HEK293 (cell line): ENCODE data around the gene MESD.
A peak's percentile ranks its signal among the peaks of the same experiment; 100 is the strongest.

Experiments
- CTCF ChIA-PET: fragments of 350-600 bp; formaldehyde crosslinking; extraction: SDS; loops from one replicate; lab custom pipeline; 2021; ENCODE audit warnings: antibody characterized with exemption; lab: Yijun Ruan, JAX
- POLR2A ChIA-PET: fragments of 300-600 bp; formaldehyde crosslinking; extraction: SDS; loops from one replicate; lab custom pipeline; 2020; ENCODE audit warnings: antibody characterized with exemption, inconsistent platforms; lab: Yijun Ruan, JAX
- H3K27ac ChIP-seq: fragments of 200-500 bp; sonication (Bioruptor generic); 2 replicates; pipeline ENCODE4 v1.5.1; 2014; ENCODE audit warnings: low read depth, low read length, control low read depth, inconsistent platforms; ENCODE audit errors: extremely low read depth
- H3K36me3 ChIP-seq, 2 experiments: fragments of 200-500 bp in 1 of 2; sonication (Bioruptor generic) in 1 of 2; 1 replicate in 1 of 2; 2 replicates in 1 of 2; pipeline ENCODE4 v1.5.1; 2014 to 2017; ENCODE audit warnings: inconsistent platforms in 2 of 2, low read length in 2 of 2; ENCODE audit not compliant: control insufficient read depth in 2 of 2, insufficient read depth in 1 of 2
- H3K4me1 ChIP-seq: fragments of 200-500 bp; sonication (Bioruptor generic); 2 replicates; pipeline ENCODE4 v1.5.1; 2014; ENCODE audit warnings: mild to moderate bottlenecking, low read length, inconsistent platforms; ENCODE audit not compliant: control insufficient read depth, insufficient read depth
- H3K4me3 ChIP-seq: 2 replicates; pipeline ENCODE4 v1.5.1; 2011; ENCODE audit warnings: low read depth, mild to moderate bottlenecking, control low read depth, low read length, moderate library complexity
- H3K9me3 ChIP-seq: fragments of 200-500 bp; sonication (Bioruptor generic); 2 replicates; pipeline ENCODE4 v1.5.1; 2014; ENCODE audit warnings: low read depth, low read length, inconsistent platforms; ENCODE audit not compliant: control insufficient read depth, insufficient read depth
- GLI4 ChIP-seq: fragments of 450-650 bp; formaldehyde crosslinking; IDR thresholded peaks from 2 replicates; pipeline ENCODE4 v1.5.1; 2016; ENCODE audit warnings: missing biosample characterization, missing genetic modification characterization
- HOXD13 ChIP-seq: sonication (generic); formaldehyde crosslinking; IDR thresholded peaks from 2 replicates; pipeline ENCODE4 v1.8.0; 2022; ENCODE audit warnings: missing genetic modification reagents, borderline replicate concordance
- KLF7 ChIP-seq: fragments of 450-650 bp; formaldehyde crosslinking; IDR thresholded peaks from 2 replicates; pipeline ENCODE4 v1.5.1; 2016; ENCODE audit warnings: missing biosample characterization, missing genetic modification characterization, borderline replicate concordance
- OVOL3 ChIP-seq: fragments of 450-650 bp; formaldehyde crosslinking; IDR thresholded peaks from 2 replicates; pipeline ENCODE4 v1.5.1; 2016; ENCODE audit warnings: missing biosample characterization, missing genetic modification characterization
- REPIN1 ChIP-seq: fragments of 450-650 bp; formaldehyde crosslinking; IDR thresholded peaks from 2 replicates; pipeline ENCODE4 v1.5.1; 2017; ENCODE audit warnings: missing biosample characterization, missing genetic modification characterization, low read depth
- TCF7L2 ChIP-seq: IDR thresholded peaks from 2 replicates; pipeline ENCODE4 v1.6.1; 2011; ENCODE audit warnings: low read depth, mild to moderate bottlenecking, inconsistent platforms, low read length, moderate library complexity, borderline replicate concordance
- ZBTB17 ChIP-seq: fragments of 450-650 bp; formaldehyde crosslinking; IDR thresholded peaks from 2 replicates; pipeline ENCODE4 v1.5.1; 2016; ENCODE audit warnings: missing biosample characterization, missing genetic modification characterization
- ZFHX2 ChIP-seq: fragments of 450-650 bp; formaldehyde crosslinking; conservative IDR thresholded peaks from 2 replicates; pipeline ENCODE4 v1.5.1; 2016; ENCODE audit warnings: missing biosample characterization, missing genetic modification characterization
- ZFP41 ChIP-seq: fragments of 450-650 bp; formaldehyde crosslinking; IDR thresholded peaks from 2 replicates; pipeline ENCODE4 v1.5.1; 2016; ENCODE audit warnings: missing biosample characterization, missing genetic modification characterization, borderline replicate concordance
- ZNF112 ChIP-seq: fragments of 450-650 bp; formaldehyde crosslinking; IDR thresholded peaks from 2 replicates; pipeline ENCODE4 v1.5.0; 2017; ENCODE audit warnings: missing biosample characterization, missing genetic modification characterization
- ZNF266 ChIP-seq: fragments of 450-650 bp; formaldehyde crosslinking; IDR thresholded peaks from 2 replicates; pipeline ENCODE4 v1.5.1; 2016; ENCODE audit warnings: missing biosample characterization, missing genetic modification characterization, low read depth
- ZNF292 ChIP-seq: fragments of 450-650 bp; formaldehyde crosslinking; IDR thresholded peaks from 2 replicates; pipeline ENCODE4 v1.5.1; 2016; ENCODE audit warnings: low read depth, missing biosample characterization, missing genetic modification characterization, borderline replicate concordance
- ZNF311 ChIP-seq: fragments of 450-650 bp; formaldehyde crosslinking; IDR thresholded peaks from 2 replicates; pipeline ENCODE4 v1.5.1; 2017; ENCODE audit warnings: missing biosample characterization, missing genetic modification characterization, borderline replicate concordance
- ZNF544 ChIP-seq: fragments of 450-650 bp; formaldehyde crosslinking; IDR thresholded peaks from 2 replicates; pipeline ENCODE4 v1.5.0; 2017; ENCODE audit warnings: missing biosample characterization, missing genetic modification characterization
- ZNF555 ChIP-seq: fragments of 450-650 bp; formaldehyde crosslinking; conservative IDR thresholded peaks from 2 replicates; pipeline ENCODE4 v1.5.1; 2017; ENCODE audit warnings: missing biosample characterization, mild to moderate bottlenecking, missing genetic modification characterization, inconsistent platforms
- ZNF558 ChIP-seq: fragments of 450-650 bp; formaldehyde crosslinking; IDR thresholded peaks from 2 replicates; pipeline ENCODE4 v1.5.1; 2016; ENCODE audit warnings: missing biosample characterization, missing genetic modification characterization
- ZNF830 ChIP-seq: fragments of 450-650 bp; IDR thresholded peaks from 2 replicates; pipeline ENCODE4 v1.5.0; 2018; ENCODE audit warnings: missing biosample characterization, missing genetic modification characterization, low read depth, mild to moderate bottlenecking, moderate library complexity
- ZSCAN16 ChIP-seq: fragments of 450-650 bp; formaldehyde crosslinking; IDR thresholded peaks from 2 replicates; pipeline ENCODE4 v1.5.1; 2016; ENCODE audit warnings: missing biosample characterization, missing genetic modification characterization
- ZSCAN30 ChIP-seq: fragments of 450-650 bp; IDR thresholded peaks from 2 replicates; pipeline ENCODE4 v1.5.1; 2018; ENCODE audit warnings: missing biosample characterization, mild to moderate bottlenecking, missing genetic modification characterization, moderate library complexity
- TF ChIP-seq, protein P1 (sequence below): fragments of 450-650 bp; formaldehyde crosslinking; IDR thresholded peaks from 2 replicates; pipeline ENCODE4 v1.5.1; 2017; ENCODE audit warnings: missing biosample characterization, missing genetic modification characterization
- TF ChIP-seq, protein P2 (sequence below): fragments of 450-650 bp; formaldehyde crosslinking; IDR thresholded peaks from 2 replicates; pipeline ENCODE4 v1.5.1; 2016; ENCODE audit warnings: missing biosample characterization, missing genetic modification characterization, borderline replicate concordance

The MESD gene

DNA sequence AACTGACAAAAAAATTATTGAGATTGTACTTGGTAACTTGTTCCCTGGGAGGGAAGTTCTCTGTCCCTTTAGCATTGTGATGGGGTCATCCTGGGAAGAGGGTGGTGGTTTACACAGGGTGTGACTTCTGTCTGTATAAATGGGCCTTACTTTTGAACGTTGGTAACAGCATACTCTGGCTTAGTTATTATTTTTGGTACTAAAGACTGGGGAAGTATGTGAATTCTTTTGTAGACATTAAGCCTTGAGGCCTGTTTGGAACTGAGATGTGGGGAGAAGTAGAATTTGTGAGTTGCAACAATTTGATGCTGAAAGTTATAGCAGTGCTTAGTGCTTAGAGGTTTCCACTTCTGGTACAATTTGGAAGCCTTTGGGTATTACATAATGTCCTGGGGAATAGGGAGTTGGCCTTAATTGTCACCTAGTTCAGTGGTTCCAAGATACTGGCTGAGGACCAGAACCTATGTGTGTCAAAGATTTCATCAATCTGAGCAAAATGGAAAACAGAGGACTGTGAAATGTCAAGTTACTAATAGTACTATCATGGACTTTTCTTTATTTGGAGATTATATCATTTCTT lies 27.0 kb upstream of the MESD start:
- no peaks in the 10 kb centered on the region for H3K4me1 ChIP-seq
- no peaks in the 10 kb centered on the region for H3K36me3 ChIP-seq
- ChIA-PET CTCF (interaction anchor here (0.5 to 1.7 kb wide), 4 partner anchors 10 to 384 kb away, joined by 3 to 6 read pairs (median 3); no protein-coding TSS in a partner anchor), POLR2A (no interaction called here)
- H3K27ac ChIP-seq = no peak overlapping the region
- H3K4me3 ChIP-seq = no peak overlapping the region
- no peaks in the 10 kb centered on the region; the same call in 1 of the 2 replicates for H3K9me3 ChIP-seq
- TF ChIP-seq ZNF292 (tag by site-specific recombination) = no peak
- TF ChIP-seq OVOL3 (tag by site-specific recombination) = no peak
- no peak for TF ChIP-seq ZFP41 (tag by site-specific recombination)
- no peak for TF ChIP-seq ZNF830 (tag by site-specific recombination)
- TF ChIP-seq ZNF544 = no peak
- TF ChIP-seq, protein P1, sequence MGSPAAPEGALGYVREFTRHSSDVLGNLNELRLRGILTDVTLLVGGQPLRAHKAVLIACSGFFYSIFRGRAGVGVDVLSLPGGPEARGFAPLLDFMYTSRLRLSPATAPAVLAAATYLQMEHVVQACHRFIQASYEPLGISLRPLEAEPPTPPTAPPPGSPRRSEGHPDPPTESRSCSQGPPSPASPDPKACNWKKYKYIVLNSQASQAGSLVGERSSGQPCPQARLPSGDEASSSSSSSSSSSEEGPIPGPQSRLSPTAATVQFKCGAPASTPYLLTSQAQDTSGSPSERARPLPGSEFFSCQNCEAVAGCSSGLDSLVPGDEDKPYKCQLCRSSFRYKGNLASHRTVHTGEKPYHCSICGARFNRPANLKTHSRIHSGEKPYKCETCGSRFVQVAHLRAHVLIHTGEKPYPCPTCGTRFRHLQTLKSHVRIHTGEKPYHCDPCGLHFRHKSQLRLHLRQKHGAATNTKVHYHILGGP = no peak
- TF ChIP-seq ZNF555 = no peak
- no peak for TF ChIP-seq ZBTB17
- no peak for TF ChIP-seq ZNF112 (tag by site-specific recombination)
- TF ChIP-seq, all 188 proteins: peak for 0

DNA sequence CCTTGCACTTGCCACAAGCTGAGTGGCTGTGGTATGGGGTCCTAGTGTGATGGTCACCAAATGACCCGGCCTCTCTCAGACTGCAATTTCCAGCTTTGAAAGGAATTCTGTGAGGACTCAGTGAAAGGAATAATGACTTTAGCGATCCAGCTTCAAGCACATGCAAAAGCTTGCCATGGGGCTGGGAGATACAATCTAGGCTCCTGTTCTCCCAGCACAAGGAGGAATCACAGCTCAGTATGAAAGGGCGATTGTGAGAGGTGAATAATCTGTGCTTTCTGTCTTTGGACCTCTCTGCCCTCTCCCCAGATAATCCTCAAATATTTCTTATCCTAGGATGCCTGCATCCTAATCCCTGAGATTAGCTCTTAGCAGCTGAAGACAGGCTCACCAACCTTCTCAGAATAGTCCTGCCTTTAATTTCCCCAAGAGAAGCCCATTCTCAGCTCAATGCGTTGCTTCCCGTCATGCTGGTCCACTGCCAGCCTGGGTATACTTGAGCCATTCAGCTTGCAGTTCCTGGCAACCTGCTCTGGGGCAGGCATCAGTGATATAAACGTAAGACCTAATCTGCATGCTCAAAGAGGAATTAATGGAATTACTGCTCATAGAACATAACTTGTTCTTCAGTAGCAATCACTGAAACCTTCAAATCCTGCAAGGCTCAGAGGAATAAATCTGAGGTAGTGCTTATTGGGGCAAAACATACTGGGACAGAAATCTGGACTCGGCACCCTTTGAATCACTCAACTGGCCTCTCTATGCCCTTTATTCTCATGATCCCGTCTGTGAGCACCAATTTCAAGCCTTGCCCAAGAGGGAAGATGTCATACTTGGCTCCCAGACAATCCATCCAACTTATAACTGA lies 26.2 kb upstream of the MESD start:
- H3K9me3 ChIP-seq = no peaks in the 10 kb centered on the region; the same call in 1 of the 2 replicates
- H3K27ac ChIP-seq = no peak overlapping the region
- ChIA-PET CTCF (interaction anchor here (1.7 kb wide), 1 partner anchor 251 kb away, joined by 6 read pairs; no protein-coding TSS in a partner anchor), POLR2A (no interaction called here)
- H3K4me3 ChIP-seq = no peak overlapping the region
- 0 out of 2 replicates have a peak, but pooled peaks have one; percentile 47 for TF ChIP-seq ZSCAN30
- TF ChIP-seq, protein P2, sequence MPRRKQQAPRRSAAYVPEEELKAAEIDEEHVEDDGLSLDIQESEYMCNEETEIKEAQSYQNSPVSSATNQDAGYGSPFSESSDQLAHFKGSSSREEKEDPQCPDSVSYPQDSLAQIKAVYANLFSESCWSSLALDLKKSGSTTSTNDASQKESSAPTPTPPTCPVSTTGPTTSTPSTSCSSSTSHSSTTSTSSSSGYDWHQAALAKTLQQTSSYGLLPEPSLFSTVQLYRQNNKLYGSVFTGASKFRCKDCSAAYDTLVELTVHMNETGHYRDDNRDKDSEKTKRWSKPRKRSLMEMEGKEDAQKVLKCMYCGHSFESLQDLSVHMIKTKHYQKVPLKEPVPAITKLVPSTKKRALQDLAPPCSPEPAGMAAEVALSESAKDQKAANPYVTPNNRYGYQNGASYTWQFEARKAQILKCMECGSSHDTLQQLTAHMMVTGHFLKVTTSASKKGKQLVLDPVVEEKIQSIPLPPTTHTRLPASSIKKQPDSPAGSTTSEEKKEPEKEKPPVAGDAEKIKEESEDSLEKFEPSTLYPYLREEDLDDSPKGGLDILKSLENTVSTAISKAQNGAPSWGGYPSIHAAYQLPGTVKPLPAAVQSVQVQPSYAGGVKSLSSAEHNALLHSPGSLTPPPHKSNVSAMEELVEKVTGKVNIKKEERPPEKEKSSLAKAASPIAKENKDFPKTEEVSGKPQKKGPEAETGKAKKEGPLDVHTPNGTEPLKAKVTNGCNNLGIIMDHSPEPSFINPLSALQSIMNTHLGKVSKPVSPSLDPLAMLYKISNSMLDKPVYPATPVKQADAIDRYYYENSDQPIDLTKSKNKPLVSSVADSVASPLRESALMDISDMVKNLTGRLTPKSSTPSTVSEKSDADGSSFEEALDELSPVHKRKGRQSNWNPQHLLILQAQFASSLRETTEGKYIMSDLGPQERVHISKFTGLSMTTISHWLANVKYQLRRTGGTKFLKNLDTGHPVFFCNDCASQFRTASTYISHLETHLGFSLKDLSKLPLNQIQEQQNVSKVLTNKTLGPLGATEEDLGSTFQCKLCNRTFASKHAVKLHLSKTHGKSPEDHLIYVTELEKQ (tag by site-specific recombination) = no peak
- no peaks in the 10 kb centered on the region for H3K36me3 ChIP-seq
- H3K4me1 ChIP-seq = no peaks in the 10 kb centered on the region

DNA sequence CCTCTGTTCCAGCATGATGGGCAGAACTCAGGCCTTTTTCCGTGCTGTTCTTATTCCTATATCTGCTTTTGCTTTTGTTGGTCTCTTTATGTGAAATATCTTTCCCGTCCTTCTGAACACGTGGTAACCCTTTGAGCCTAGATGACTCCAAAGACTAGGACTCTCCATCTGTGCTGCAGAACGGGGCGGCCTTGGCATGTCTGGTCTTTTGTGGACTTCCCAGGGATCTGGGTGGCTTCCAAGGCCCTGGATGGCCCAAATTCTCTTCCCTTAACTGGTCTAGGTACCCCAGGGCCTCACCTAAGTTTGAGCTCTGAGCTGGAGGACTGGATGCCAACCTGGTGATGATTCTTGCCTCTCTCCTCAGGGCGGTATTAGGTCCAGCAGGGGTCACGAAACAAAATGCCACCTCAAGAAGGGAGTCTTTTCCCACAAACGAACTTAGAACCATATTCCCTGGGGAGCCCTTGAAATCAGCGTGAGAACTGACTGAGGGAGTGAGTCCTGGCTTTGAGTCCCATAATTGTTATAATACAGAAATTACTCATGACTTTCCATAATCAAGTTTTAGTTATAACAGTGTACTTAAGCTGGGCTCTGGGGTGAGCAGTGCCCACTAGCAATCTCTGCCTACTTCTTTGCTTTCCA lies 25.0 kb upstream of the MESD start:
- TF ChIP-seq ZNF311 (tag by site-specific recombination) = no peak
- no peak for TF ChIP-seq HOXD13 (CRISPR knock-in tag)
- no peak for TF ChIP-seq TCF7L2
- no peak for TF ChIP-seq KLF7 (tag by site-specific recombination)
- TF ChIP-seq GLI4 = no peak
- no peak for TF ChIP-seq ZNF266 (tag by site-specific recombination)
- no peak for TF ChIP-seq ZSCAN16 (tag by site-specific recombination)
- TF ChIP-seq REPIN1 (tag by site-specific recombination) = no peak
- TF ChIP-seq ZFHX2 = no peak
- TF ChIP-seq ZNF558 (tag by site-specific recombination) = no peak
- no peaks in the 10 kb centered on the region for H3K36me3 ChIP-seq
- ChIA-PET CTCF (interaction anchor here (0.6 to 1.7 kb wide), 4 partner anchors 37 to 1380 kb away, joined by 3 to 6 read pairs (median 4); no protein-coding TSS in a partner anchor), POLR2A (no interaction called here)
- H3K27ac ChIP-seq = no peak overlapping the region
- H3K4me1 ChIP-seq = no peaks in the 10 kb centered on the region
- H3K9me3 ChIP-seq = no peaks in the 10 kb centered on the region; the same call in 1 of the 2 replicates
- H3K4me3 ChIP-seq = no peak overlapping the region
